Amniotic stem cell (primary cell): ENCODE data around the gene GNB1.
"Not testable (repeated sequence)": the region's sequence is repeated elsewhere in the genome, so short reads cannot be mapped to it uniquely, and the experiment has no call there.

Source experiments
- DNase-seq: peaks from one replicate; lab custom pipeline; 2025; lab: John Stamatoyannopoulos, UW

Gene GNB1

GRCh38 chr1:1760715-1761114 is 130.2 kb downstream of the GNB1 start:
- DNase-seq = no peak

GRCh38 chr1:1760345-1760650 is 130.6 kb downstream of the GNB1 start:
- DNase-seq = no peak

- DNase-seq = no peak
Measured at GRCh38 chr1:1759456-1760344, 131.2 kb downstream of the GNB1 start.

GRCh38 chr1:1758692-1759455 is 132.0 kb downstream of the GNB1 start:
- no peak for DNase-seq

GRCh38 chr1:1758059-1758621 is 132.7 kb downstream of the GNB1 start:
- no peak for DNase-seq

- no peak for DNase-seq
Measured at GRCh38 chr1:1757422-1758058, 133.3 kb downstream of the GNB1 start.

- no peak for DNase-seq
Measured at GRCh38 chr1:1756661-1757421, 134.0 kb downstream of the GNB1 start.

GRCh38 chr1:1755852-1756251 is 135.0 kb downstream of the GNB1 start:
- DNase-seq = no peak

GRCh38 chr1:1755426-1755825 is 135.5 kb downstream of the GNB1 start:
- no peak for DNase-seq

GRCh38 chr1:1754051-1754815 is 136.7 kb downstream of the GNB1 start:
- no peak for DNase-seq

GRCh38 chr1:1753607-1754005 is 137.3 kb downstream of the GNB1 start:
- no peak for DNase-seq

GRCh38 chr1:1752636-1753606 is 138.0 kb downstream of the GNB1 start:
- DNase-seq = no peak

GRCh38 chr1:1752190-1752589 is 138.7 kb downstream of the GNB1 start:
- no peak for DNase-seq

GRCh38 chr1:1749941-1750340 is 140.9 kb downstream of the GNB1 start:
- not testable (repeated sequence) for DNase-seq

- no peak for DNase-seq
Measured at GRCh38 chr1:1748686-1749321, 142.1 kb downstream of the GNB1 start.

GRCh38 chr1:1746566-1746909 is 144.3 kb downstream of the GNB1 start:
- DNase-seq = not testable (repeated sequence)

GRCh38 chr1:1745651-1746565 is 145.0 kb downstream of the GNB1 start:
- not testable (repeated sequence) for DNase-seq

- not testable (repeated sequence) for DNase-seq
Measured at GRCh38 chr1:1742529-1742928, 148.4 kb downstream of the GNB1 start.
